Measurements from ENCODE around the gene HOXD12.

DNA sequence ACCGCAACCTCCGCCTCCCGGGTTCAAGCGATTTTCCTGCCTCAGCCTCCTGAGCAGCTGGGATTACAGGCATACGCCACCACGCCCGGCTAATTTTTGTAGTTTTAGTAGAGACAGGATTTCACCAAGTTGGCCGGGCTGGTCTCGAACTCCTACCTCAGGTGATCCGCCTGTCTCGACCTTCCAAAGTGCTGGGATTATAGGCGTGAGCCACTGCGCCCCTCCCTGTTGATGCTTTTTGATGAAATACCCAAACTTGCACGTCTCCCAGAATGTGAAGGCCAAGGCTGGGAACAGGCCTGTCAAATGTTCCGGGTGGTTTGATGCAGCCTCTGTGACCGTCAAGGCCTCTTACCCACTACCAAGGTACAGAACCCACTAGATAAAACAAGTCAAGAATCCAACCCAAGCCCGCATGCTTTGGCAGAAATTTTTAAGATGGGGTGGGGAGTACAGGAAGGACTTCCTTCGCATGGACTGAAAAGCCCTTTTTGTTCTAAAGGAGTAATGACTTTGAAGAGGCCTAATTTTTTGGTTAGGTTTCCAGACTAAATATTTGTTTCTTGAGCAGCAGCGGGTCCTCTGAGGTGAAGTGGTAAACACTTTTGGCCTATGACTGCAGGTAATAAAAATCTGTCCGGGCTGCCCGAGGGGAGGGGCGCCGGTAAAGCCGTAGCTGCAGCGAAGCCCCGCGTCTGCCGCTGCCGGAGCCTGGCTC is 12.1 kb upstream of the HOXD12 start:
- TF ChIP-seq CTCF (IDR thresholded peaks at IDR 0.05), result no peak
- no peak for TF ChIP-seq EP300 (IDR thresholded peaks at IDR 0.05; ENCODE audit: low read depth)
- TF ChIP-seq POLR2AphosphoS5 (IDR thresholded peaks at IDR 0.05), result no peak
- no peak for TF ChIP-seq POLR2A (IDR thresholded peaks at IDR 0.05)

Data from transverse colon (tissue), 4 donors.